HCT116 (cell line): ENCODE results near the gene APBB2. TPM values are rescaled to one million over a fixed set of nuclear protein-coding genes. Genes with fewer than 3 reads are reported as not detected.

Experiments
- ATAC-seq: fragments of 200-7000 bp; cut with Tn5 transposase; 2 replicates; pipeline ENCODE4 v1.9.1; 2020; ENCODE audit warnings: mild to moderate bottlenecking, moderate library complexity
- BruUV-seq: library from RNA; stranded (reverse); fragments of 400-500 nt; replicated peaks from 2 replicates; lab custom pipeline; 2021; lab: Mats Ljungman, UMichigan
- CTCF ChIA-PET: fragments of 300-600 bp; sonication (Branson Sonifier 250); formaldehyde crosslinking; loops from one replicate; lab custom pipeline; 2021; ENCODE audit warnings: antibody characterized with exemption; lab: Charles Lee
- POLR2A ChIA-PET: fragments of 300-600, 350-600 bp; sonication (Branson Sonifier 250); formaldehyde crosslinking; loops from one replicate; lab custom pipeline; 2021; ENCODE audit warnings: antibody characterized with exemption; lab: Charles Lee
- RAD21 ChIA-PET, 2 experiments: fragments of 300-600 bp; sonication (Branson Sonifier 250); formaldehyde crosslinking; loops; one replicate each; lab custom pipeline; 2023; ENCODE audit warnings: low total read pairs in 2 of 2; ENCODE audit not compliant: uncharacterized antibody in 2 of 2, unreplicated experiment in 2 of 2, low non-redundant PET in 1 of 2; lab: Charles Lee
- DNase-seq: peaks from one replicate; pipeline ENCODE4 v3.0.0-alpha.2; 2010; ENCODE audit warnings: low read depth, low spot score
- H2AFZ ChIP-seq: fragments of 200-600 bp; shearing (Covaris generic), sonication (generic); 2 replicates; pipeline ENCODE4 v1.6.1; 2017; ENCODE audit warnings: low read depth, mixed run types, mixed read lengths, antibody characterized with exemption, low read length; ENCODE audit not compliant: poor library complexity, severe bottlenecking
- H3K27ac ChIP-seq: 2 replicates; pipeline ENCODE4 v1.5.1; 2012; ENCODE audit warnings: low read depth, low read length
- H3K27me3 ChIP-seq: fragments of 200-600 bp; sonication (generic); 2 replicates; pipeline ENCODE4 v1.6.1; 2016; ENCODE audit warnings: mixed run types, low read length, mixed read lengths; ENCODE audit not compliant: insufficient read depth
- H3K36me3 ChIP-seq, 2 experiments: fragments of 200-500 bp in 1 of 2; fragments of 200-600 bp in 1 of 2; sonication (Bioruptor generic) in 1 of 2; sonication (generic) in 1 of 2; 2 replicates each; pipeline versions ENCODE4 v1.5.1 to v1.6.1; 2014 to 2016; ENCODE audit warnings: low read length in 2 of 2, inconsistent platforms in 1 of 2, mixed read lengths in 1 of 2, mixed run types in 1 of 2; ENCODE audit not compliant: insufficient read depth in 2 of 2, control insufficient read depth in 1 of 2
- H3K4me1 ChIP-seq, 2 experiments: fragments of 200-600 bp in 1 of 2; sonication (generic) in 1 of 2; 2 replicates each; pipeline versions ENCODE4 v1.5.1 to v1.6.1; 2012 to 2017; ENCODE audit warnings: low read length in 2 of 2, inconsistent platforms in 1 of 2, mild to moderate bottlenecking in 1 of 2, mixed read lengths in 1 of 2, mixed run types in 1 of 2, moderate library complexity in 1 of 2; ENCODE audit not compliant: insufficient read depth in 2 of 2, control insufficient read depth in 1 of 2
- H3K4me2 ChIP-seq: fragments of 200-600 bp; sonication (generic); 2 replicates; pipeline ENCODE4 v1.6.1; 2017; ENCODE audit warnings: mixed run types, low read length, mixed read lengths
- H3K4me3 ChIP-seq, 2 experiments: fragments of 200-600 bp in 1 of 2; sonication (generic) in 1 of 2; replicated peaks in 1 of 2; 2 replicates each; pipeline ENCODE4 v1.5.1; 2011 to 2016; ENCODE audit warnings: low read length in 2 of 2, control low read depth in 1 of 2, low read depth in 1 of 2, mild to moderate bottlenecking in 1 of 2, mixed read lengths in 1 of 2, mixed run types in 1 of 2
- H3K79me2 ChIP-seq: fragments of 200-600 bp; sonication (generic); 2 replicates; pipeline ENCODE4 v1.6.1; 2017; ENCODE audit warnings: mild to moderate bottlenecking, mixed run types, low read length, moderate library complexity, mixed read lengths; ENCODE audit not compliant: insufficient read depth
- H3K9ac ChIP-seq: fragments of 200-600 bp; sonication (generic); 2 replicates; pipeline ENCODE4 v1.6.1; 2016; ENCODE audit warnings: low read length, mixed read lengths
- H3K9me2 ChIP-seq: fragments of 200-600 bp; sonication (generic), shearing (Covaris generic); 2 replicates; pipeline ENCODE4 v1.6.1; 2017; ENCODE audit warnings: mixed run types, mild to moderate bottlenecking, moderate library complexity; ENCODE audit not compliant: insufficient read depth
- H3K9me3 ChIP-seq, 2 experiments: fragments of 200-500 bp in 1 of 2; fragments of 200-600 bp in 1 of 2; sonication (Bioruptor generic) in 1 of 2; sonication (generic) in 1 of 2; 2 replicates each; pipeline ENCODE4 v1.6.1; 2014 to 2017; ENCODE audit warnings: low read length in 2 of 2, mixed read lengths in 2 of 2, inconsistent platforms in 1 of 2, low read depth in 1 of 2, mild to moderate bottlenecking in 1 of 2, mixed run types in 1 of 2, moderate library complexity in 1 of 2; ENCODE audit not compliant: control insufficient read depth in 1 of 2, insufficient read depth in 1 of 2
- H4K20me1 ChIP-seq: fragments of 200-600 bp; sonication (generic), shearing (Covaris generic); 2 replicates; pipeline ENCODE4 v1.6.1; 2017; ENCODE audit warnings: mixed run types, mild to moderate bottlenecking, moderate library complexity; ENCODE audit not compliant: insufficient read depth
- EZH2 ChIP-seq: fragments of 200-600 bp; sonication (generic); IDR thresholded peaks from 2 replicates; pipeline ENCODE4 v1.6.1; 2017; ENCODE audit warnings: antibody characterized with exemption, mixed run types
- FOSL1 ChIP-seq: IDR thresholded peaks from 2 replicates; pipeline ENCODE4 v1.6.1; 2012; ENCODE audit warnings: low read depth
- SRF ChIP-seq: IDR thresholded peaks from 2 replicates; pipeline ENCODE4 v1.6.1; 2012; ENCODE audit warnings: low read depth
- TCF7L2 ChIP-seq: IDR thresholded peaks from 2 replicates; pipeline ENCODE4 v1.7.0; 2011; ENCODE audit warnings: borderline replicate concordance, inconsistent platforms; ENCODE audit not compliant: insufficient read depth, insufficient read length; ENCODE audit errors: extremely low read depth
- YY1 ChIP-seq: IDR thresholded peaks from 2 replicates; pipeline ENCODE4 v1.6.1; 2011; ENCODE audit warnings: low read length, low read depth, moderate library complexity, mild to moderate bottlenecking; ENCODE audit not compliant: insufficient replicate concordance; ENCODE audit errors: extremely low read depth
- intact Hi-C: fragments of 100-400 bp; cut with micrococcal nuclease; formaldehyde crosslinking; loops from 2 replicates; pipeline ENCODE4 v1.10.0; 2022
- total RNA-seq: library from RNA; stranded (reverse); gene quantifications from one replicate; pipeline ENCODE4 v1.2.1, GENCODE V29; 2021; ENCODE audit not compliant: unreplicated experiment

Gene APBB2
- total RNA-seq, 1 experiment from 2014 or later, result 72.5 TPM

DNA sequence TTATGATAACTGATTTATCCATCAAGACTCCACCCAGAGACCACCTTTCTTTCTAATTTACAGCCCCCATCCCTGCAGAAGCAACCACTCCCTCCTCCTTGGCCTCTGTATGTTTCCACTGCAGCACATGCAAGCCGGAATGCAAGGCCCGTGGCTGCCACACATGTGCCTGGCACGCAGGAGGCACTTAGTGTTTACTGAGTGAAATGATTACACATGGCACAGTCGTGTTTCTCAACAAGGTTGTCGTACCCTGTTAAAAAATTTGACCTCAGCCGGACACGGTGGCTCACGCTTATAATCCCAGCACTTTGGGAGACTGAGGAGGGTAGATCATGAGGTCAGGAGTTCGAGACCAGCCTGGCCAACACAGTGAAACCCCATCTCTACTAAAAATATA lies 104.3 kb downstream of the APBB2 start:
- ChIA-PET RAD21 (no interaction called here), POLR2A (interaction anchor here (0.7 kb wide), 1 partner anchor 69 kb away, joined by 3 read pairs; no protein-coding TSS in a partner anchor), CTCF (no interaction called here)
- H4K20me1 ChIP-seq, result 0 out of 2 replicates have a peak, but pooled peaks cover 3% of the 10 kb centered on the region
- no peaks in the 10 kb centered on the region for H3K9me2 ChIP-seq
- BruUV-seq, result no TSS peak
- no peak overlapping the region for H3K27ac ChIP-seq
- intact Hi-C loops, result no loop called here
- DNase-seq (no peak), ATAC-seq (no peak)
- H3K9me3 ChIP-seq, result no peaks in the 10 kb centered on the region
- H3K27me3 ChIP-seq, result no peaks in the 10 kb centered on the region
- H3K9ac ChIP-seq, result no peak overlapping the region
- H3K36me3 ChIP-seq, result no peaks in the 10 kb centered on the region
- no peak for TF ChIP-seq SRF
- no peak for TF ChIP-seq YY1
- TF ChIP-seq EZH2, result no peak
- TF ChIP-seq FOSL1, result no peak
- H3K4me2 ChIP-seq, result no peak overlapping the region
- H3K79me2 ChIP-seq, result peaks cover 70% of the 10 kb centered on the region
- no peak overlapping the region for H3K4me3 ChIP-seq
- H3K4me1 ChIP-seq, result peaks cover 0 to 14% of the 10 kb centered on the region in 2 experiments; a peak in 2 of 4 replicates
- H2AFZ ChIP-seq, result no peak overlapping the region

DNA sequence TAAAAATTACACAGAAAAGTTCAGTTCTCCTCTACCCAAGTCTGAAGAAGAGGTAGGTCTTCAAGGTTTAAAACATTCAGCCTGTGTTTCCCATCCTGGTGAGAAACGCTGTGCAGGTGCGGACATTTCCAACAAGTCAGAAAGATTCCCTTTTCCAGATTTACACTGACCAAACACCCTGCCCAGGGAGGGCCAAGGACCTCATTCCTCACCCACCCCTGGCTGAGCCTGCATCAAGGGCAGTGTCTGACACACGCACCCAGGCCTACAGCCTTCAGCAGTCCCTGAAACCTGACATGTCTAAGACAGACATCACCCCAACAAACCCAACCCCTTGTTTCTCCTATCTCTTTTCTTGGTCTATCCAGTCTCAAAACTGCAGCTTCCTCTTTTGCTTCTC lies 105.9 kb downstream of the APBB2 start:
- H3K9ac ChIP-seq, result no peak overlapping the region
- CTCF ChIA-PET, result no interaction called here
- no peak overlapping the region for H3K4me3 ChIP-seq
- POLR2A ChIA-PET, result no interaction called here
- no peak overlapping the region for H3K27ac ChIP-seq
- RAD21 ChIA-PET, result no interaction called here
- intact Hi-C loops, result no loop called here
- no peak for TF ChIP-seq TCF7L2
- TF ChIP-seq, all 23 proteins: peak for 0
- Histone ChIP-seq H4K20me1 (0 out of 2 replicates have a peak, but pooled peaks cover 3% of the 10 kb centered on the region), H2AFZ (no peak overlapping the region), H3K79me2 (peaks cover 73% of the 10 kb centered on the region), H3K9me3 (no peaks in the 10 kb centered on the region), H3K4me1 (peaks cover 0 to 14% of the 10 kb centered on the region in 2 experiments; a peak in 2 of 4 replicates), H3K36me3 (no peaks in the 10 kb centered on the region), H3K27me3 (no peaks in the 10 kb centered on the region), H3K4me2 (no peak overlapping the region), H3K9me2 (no peaks in the 10 kb centered on the region)
- ATAC-seq (no peak), DNase-seq (no peak)
- no TSS peak for BruUV-seq
